Muscle layer of duodenum (tissue), 2 donors: ENCODE measurements around the gene SLC2A10.

Experiments
- H3K27ac ChIP-seq: one replicate; pipeline ENCODE4 v1.7.0; 2013; ENCODE audit warnings: mild to moderate bottlenecking, low read length
- H3K27me3 ChIP-seq: one replicate; pipeline ENCODE4 v1.7.0; 2013; ENCODE audit warnings: low read depth, mild to moderate bottlenecking, control low read depth, low read length
- H3K36me3 ChIP-seq, 2 donors: one replicate each; pipeline ENCODE4 v1.7.0; 2013; ENCODE audit warnings: low read length in 2 of 2, control low read depth in 1 of 2, mild to moderate bottlenecking in 1 of 2; ENCODE audit not compliant: insufficient read depth in 2 of 2, control insufficient read depth in 1 of 2
- H3K4me1 ChIP-seq, 2 donors: one replicate each; pipeline ENCODE4 v1.7.0; 2013; ENCODE audit warnings: low read length in 2 of 2, mild to moderate bottlenecking in 2 of 2, control low read depth in 1 of 2, moderate library complexity in 1 of 2; ENCODE audit not compliant: insufficient read depth in 2 of 2, control insufficient read depth in 1 of 2
- H3K4me3 ChIP-seq, 2 donors: one replicate each; pipeline ENCODE4 v1.7.0; 2013; ENCODE audit warnings: low read length in 2 of 2, low read depth in 1 of 2, mild to moderate bottlenecking in 1 of 2
- H3K9me3 ChIP-seq, 2 donors: one replicate each; pipeline ENCODE4 v1.7.0; 2013; ENCODE audit warnings: low read length in 2 of 2, control low read depth in 1 of 2, mild to moderate bottlenecking in 1 of 2; ENCODE audit not compliant: control insufficient read depth in 1 of 2
- donor health status: healthy.

Gene SLC2A10

DNA sequence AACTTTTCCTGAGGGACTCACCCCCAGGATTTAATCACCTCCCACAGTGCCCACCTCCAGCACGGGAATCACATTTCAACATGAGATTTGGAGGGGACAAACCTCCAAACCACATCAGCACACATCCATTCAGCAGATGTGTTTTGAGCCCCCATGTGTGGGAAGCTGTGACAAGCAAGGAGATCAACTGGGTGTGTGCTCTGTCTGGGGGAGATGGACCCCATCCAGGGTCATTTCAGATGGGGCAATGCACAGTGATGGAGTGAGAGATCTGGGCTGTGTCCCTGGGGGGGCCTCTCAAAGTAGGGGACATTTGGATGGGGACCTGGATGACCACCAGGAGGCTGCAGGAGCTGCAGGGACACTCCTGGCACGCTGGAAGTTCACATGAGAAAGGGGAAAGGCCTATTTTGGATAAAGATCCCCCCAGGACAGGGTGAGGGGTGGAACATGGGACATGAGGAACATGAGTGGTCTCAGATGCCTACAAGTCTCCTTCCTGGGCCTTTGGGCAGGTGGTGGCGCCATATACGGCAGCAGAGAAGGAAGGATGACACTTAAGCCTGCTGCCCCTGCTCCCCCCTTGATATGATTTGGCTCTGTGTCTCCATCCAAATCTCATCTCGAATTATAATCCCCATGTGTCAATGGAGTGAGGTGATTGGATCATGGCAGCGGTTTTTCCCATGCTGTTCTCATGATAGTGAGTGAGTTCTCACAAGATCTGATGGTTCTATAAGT is 49.6 kb downstream of the SLC2A10 start:
- H3K36me3 ChIP-seq = no peaks in the 10 kb centered on the region
- no peak overlapping the region for H3K27ac ChIP-seq
- no peak overlapping the region for H3K4me3 ChIP-seq
- H3K9me3 ChIP-seq = no peaks in the 10 kb centered on the region
- H3K27me3 ChIP-seq = no peaks in the 10 kb centered on the region
- H3K4me1 ChIP-seq = no peaks in the 10 kb centered on the region

DNA sequence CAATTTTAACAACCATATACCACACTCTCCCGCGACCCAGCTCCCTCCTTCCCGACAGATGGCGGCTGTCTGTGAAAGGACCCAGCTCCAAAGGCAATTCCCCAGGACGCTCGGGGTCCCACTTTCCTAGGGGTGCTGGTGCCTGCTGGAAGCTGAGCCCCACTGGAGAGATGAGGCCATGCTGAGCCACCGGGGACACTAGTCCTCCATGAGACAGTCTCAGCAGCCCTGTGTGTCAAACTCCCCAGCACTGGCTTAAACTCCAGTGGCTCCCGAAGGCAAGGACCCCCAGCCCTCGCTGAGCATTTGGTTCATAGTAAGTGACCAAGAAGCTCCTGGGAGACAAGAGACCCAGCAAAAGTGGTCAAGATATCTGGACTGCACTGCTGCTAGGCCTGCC is 52.1 kb downstream of the SLC2A10 start:
- H3K9me3 ChIP-seq = no peaks in the 10 kb centered on the region
- no peaks in the 10 kb centered on the region for H3K36me3 ChIP-seq
- H3K27ac ChIP-seq = no peak overlapping the region
- H3K4me1 ChIP-seq = no peaks in the 10 kb centered on the region
- H3K27me3 ChIP-seq = no peaks in the 10 kb centered on the region
- no peak overlapping the region for H3K4me3 ChIP-seq

DNA sequence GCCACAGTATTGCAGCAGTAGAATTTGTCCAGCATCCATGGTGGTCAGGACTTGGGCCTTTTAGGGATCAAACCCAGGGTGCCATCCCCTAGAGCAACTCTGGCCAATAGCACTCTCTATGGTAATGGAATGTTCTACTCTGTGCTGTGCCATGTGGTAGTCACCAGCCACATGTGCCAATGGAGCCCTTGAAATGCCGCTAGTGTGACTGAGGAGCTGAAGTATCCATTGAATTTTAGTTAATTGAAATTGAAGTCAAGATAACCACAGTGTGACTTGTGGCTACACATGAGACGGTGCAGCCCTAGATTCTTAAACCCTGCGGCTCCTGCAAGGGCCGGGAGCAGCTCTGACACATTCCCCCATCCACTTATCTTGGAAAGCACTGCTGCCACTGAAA is 54.6 kb downstream of the SLC2A10 start:
- Histone ChIP-seq H3K4me1 (no peaks in the 10 kb centered on the region), H3K9me3 (no peaks in the 10 kb centered on the region), H3K27me3 (no peaks in the 10 kb centered on the region), H3K36me3 (no peaks in the 10 kb centered on the region), H3K27ac (no peak overlapping the region), H3K4me3 (no peak overlapping the region)

DNA sequence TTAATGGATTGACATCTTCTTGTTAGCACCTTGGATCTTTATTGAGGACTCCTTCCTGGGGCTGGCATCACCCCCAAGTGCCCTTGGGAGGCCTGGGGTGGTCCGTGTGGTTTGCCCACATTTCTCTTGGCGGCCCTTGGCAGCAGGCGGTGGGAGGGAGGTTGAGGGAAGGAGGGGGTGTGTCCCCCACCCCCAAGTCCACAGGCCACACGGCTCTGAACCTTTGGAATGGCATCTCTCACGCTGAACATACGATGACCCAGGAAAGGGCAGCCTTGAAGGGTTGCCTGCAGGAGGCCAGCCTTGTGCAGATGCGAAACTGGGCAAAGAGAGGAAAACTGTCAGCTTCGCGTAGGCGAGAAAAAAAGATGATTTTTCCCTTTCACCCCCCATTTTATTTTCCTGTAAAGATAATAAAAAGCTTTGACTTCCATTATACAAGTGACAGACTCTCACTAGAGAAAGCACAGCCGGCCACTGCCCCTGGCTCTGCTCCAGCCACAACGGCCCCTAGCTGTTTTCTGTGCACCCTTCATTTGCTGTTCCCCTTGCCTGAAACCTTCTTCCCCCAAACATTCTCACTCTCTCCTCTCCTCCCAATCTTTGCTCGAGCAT is 56.2 kb downstream of the SLC2A10 start:
- no peaks in the 10 kb centered on the region for H3K9me3 ChIP-seq
- no peaks in the 10 kb centered on the region for H3K36me3 ChIP-seq
- H3K27me3 ChIP-seq = no peaks in the 10 kb centered on the region
- H3K4me3 ChIP-seq = no peak overlapping the region
- no peaks in the 10 kb centered on the region for H3K4me1 ChIP-seq
- no peak overlapping the region for H3K27ac ChIP-seq

DNA sequence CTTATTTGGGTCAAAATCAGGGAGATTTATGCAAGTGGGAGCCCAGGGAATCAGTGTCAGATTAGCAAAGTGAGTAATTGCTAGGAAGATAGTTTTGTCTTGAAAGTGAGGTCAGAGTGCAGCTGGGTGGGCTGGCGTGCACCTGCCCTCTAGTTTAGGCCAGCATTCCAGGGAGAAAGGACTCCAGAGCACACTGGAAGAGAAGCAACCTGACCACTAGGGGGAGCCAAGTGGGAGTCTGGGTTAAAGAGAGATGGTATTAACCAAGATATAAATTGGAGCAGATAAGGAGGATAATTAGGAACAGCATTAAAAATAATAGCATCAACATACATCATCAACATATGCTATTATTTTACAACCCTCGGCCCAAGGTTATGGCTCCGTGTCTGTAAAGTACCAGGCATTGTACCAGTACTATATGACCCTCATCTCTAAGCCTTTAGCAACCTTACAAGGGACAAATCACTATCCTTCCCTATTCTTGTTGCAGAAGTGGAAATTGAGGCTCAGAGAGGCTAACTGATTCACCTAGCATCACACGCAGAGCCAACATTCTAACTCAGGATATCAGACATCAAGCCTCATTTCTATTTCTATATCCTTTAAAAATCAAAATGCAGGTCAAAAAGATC is 57.8 kb downstream of the SLC2A10 start:
- H3K27ac ChIP-seq = no peak overlapping the region
- H3K9me3 ChIP-seq = no peaks in the 10 kb centered on the region
- no peak overlapping the region for H3K4me3 ChIP-seq
- H3K36me3 ChIP-seq = no peaks in the 10 kb centered on the region
- H3K4me1 ChIP-seq = no peaks in the 10 kb centered on the region
- no peaks in the 10 kb centered on the region for H3K27me3 ChIP-seq

DNA sequence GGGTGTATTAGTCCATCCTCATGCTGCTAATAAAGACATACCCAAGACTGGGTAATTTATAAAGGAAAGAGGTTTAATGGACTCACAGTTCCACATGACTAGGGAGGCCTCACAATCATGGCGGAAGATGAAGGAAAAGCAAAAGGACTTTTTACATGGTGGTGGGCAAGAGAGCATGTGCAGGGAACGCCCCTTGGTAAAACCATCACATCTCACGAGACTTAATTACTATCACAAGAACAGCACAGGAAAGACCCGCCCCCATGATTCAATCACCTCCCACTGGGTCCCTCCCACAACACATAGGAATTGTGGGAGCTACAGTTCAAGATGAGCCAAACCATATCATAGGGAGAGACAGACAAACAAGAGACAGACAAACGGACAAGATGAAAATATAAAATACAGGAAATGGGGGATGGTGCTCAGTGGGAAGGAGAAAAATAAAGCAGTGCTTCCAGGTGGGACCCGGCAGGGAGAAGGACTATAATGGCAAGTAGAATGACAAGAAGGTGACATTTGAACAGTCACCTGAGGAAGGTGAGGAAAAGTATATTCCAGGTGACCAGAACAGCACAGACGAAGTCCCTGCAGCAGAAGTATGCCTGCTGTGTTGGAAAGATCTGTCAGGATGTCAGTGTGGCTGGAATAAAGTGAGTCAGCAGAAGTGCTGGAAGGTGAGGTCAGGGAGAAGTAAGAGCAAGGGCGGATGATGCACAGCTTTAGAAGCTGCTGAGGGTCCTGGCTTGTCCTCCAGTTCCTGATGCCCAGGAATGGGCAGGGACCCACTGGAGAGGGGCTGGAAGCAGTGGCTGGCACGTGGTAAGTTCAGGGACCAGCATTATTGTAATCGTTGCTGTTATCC is 61.1 kb downstream of the SLC2A10 start:
- Histone ChIP-seq H3K36me3 (no peaks in the 10 kb centered on the region), H3K4me1 (no peaks in the 10 kb centered on the region), H3K9me3 (no peaks in the 10 kb centered on the region), H3K4me3 (no peak overlapping the region), H3K27ac (no peak overlapping the region), H3K27me3 (no peaks in the 10 kb centered on the region)

DNA sequence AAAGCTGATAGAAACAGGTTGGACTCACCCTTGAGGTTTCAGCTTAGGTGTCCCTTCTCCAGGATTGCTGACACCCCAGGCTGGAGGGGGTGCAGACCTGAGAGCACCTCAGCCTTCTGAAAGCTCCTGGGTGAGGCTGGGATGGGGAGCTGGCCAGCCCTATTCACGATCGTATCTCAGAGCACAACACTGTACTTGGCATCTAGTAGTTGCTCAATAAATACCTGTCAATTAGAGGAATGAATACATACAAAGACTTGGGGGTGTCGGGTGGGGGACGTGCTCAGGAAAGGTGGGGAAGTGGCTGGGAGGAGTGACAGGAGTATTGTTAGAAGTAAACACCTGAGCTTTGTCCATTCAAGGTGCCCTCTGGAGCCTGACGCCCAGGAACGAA is 61.7 kb downstream of the SLC2A10 start:
- H3K9me3 ChIP-seq = no peaks in the 10 kb centered on the region
- no peak overlapping the region for H3K27ac ChIP-seq
- no peak overlapping the region for H3K4me3 ChIP-seq
- H3K27me3 ChIP-seq = no peaks in the 10 kb centered on the region
- no peaks in the 10 kb centered on the region for H3K36me3 ChIP-seq
- H3K4me1 ChIP-seq = no peaks in the 10 kb centered on the region

DNA sequence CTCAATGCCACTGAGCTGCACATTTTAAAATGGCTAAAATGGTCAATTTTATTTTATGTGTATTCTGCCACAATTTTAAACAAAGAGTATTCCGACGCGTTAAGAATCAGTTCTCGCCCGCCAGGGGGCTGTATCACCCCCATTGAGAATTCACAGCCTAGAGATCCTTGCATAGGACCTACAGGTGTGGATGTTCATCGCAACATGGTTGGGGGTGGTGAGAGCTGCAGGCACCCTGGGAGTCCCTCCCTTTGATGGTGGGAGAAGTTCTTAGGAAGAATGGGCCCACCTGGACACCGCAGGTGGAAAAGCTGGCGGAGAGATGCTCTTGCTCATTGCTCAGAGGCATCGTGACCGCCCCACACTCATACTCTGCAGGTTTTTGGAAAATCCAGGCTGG is 63.5 kb downstream of the SLC2A10 start:
- H3K27me3 ChIP-seq = no peaks in the 10 kb centered on the region
- no peaks in the 10 kb centered on the region for H3K4me1 ChIP-seq
- H3K4me3 ChIP-seq = no peak overlapping the region
- no peaks in the 10 kb centered on the region for H3K36me3 ChIP-seq
- H3K9me3 ChIP-seq = no peaks in the 10 kb centered on the region
- no peak overlapping the region for H3K27ac ChIP-seq

DNA sequence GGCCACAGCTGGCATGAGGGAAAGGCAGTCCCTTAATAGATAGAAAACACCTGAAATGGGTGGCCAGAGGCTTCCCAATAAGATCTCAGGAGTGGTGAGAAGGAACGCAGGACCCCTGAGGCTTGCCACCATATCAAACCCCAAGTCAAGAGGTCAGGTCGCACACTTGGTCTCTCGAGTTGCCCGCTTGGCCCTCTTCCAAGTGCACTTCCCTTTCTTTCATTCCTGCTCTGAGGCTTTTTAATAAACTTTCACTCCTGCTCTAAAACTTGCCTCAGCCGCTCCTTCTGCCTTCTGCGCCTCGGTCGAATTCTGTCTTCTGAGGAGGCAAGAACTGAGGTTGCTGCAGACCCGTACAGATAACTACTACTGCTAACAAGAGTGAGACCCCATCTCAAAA is 64.2 kb downstream of the SLC2A10 start:
- Histone ChIP-seq H3K27ac (no peak overlapping the region), H3K36me3 (no peaks in the 10 kb centered on the region), H3K27me3 (no peaks in the 10 kb centered on the region), H3K4me3 (no peak overlapping the region), H3K9me3 (no peaks in the 10 kb centered on the region), H3K4me1 (no peaks in the 10 kb centered on the region)

DNA sequence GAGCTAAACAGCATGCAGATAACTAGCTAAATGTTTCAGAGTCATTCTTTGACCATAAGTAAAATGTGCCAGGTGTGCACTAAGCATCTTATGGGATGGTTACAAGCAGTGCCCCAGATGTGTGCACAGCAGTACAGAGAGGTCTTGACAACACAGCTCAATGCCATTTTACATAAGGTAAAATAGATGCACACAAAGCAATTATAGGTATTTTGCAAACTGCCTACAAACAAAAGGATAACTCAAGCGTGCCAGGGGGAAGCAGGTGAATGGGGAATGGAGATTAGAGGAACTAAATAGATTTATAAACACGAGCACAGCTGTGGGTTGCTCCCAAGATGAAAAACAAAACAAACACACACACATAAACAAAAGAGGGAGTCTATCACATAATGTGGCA is 64.8 kb downstream of the SLC2A10 start:
- Histone ChIP-seq H3K27me3 (no peaks in the 10 kb centered on the region), H3K27ac (no peak overlapping the region), H3K36me3 (no peaks in the 10 kb centered on the region), H3K4me3 (no peak overlapping the region), H3K4me1 (no peaks in the 10 kb centered on the region), H3K9me3 (no peaks in the 10 kb centered on the region)

DNA sequence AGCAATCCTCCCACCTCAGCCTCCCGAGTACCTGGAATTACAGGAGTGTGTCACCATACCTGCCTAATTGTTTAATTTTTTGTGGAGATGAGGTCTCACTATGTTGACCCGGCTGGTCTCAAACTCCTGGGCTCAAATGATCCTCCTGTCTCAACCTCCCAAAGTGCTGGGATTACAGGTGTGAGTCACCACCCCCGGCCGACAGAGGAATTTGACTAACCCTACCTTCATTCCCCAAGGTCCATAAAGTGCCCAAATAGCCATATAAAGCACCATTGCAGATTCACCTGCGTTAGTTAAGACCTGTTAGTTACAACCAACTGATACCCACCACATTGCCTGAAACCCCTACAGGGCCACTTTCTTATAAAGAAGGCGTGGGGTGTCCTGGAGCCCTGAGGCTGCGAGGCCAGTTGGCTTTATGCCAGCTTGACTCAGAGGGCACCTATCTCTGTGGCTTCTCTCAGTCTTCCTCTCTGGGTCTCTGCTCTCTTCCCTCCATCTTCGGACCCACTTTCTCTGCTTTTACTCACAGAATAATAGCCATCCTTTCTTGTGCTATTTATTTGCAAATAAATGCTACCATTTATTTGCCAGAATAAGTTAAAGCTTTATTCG is 65.6 kb downstream of the SLC2A10 start:
- H3K4me1 ChIP-seq = no peaks in the 10 kb centered on the region
- H3K27ac ChIP-seq = no peak overlapping the region
- no peak overlapping the region for H3K4me3 ChIP-seq
- no peaks in the 10 kb centered on the region for H3K36me3 ChIP-seq
- H3K9me3 ChIP-seq = no peaks in the 10 kb centered on the region
- no peaks in the 10 kb centered on the region for H3K27me3 ChIP-seq
